SK-N-SH treated with all-trans-retinoic acid at 6 μM for 48 hours (cell line): Measurements from ENCODE around the gene NRXN3.

ENCODE experiments used
- ATAC-seq: fragments of 200-7000 bp; cut with Tn5 transposase; 3 replicates; pipeline ENCODE4 v1.9.1; 2020; ENCODE audit warnings: mild to moderate bottlenecking, moderate library complexity
- BACH2 ChIP-seq: fragments of 250-450 bp; sonication (Bioruptor Pico); IDR thresholded peaks from 2 replicates; pipeline ENCODE4 v1.9.0; 2021; ENCODE audit warnings: mild to moderate bottlenecking, borderline replicate concordance
- CREB5 ChIP-seq: fragments of 250-450 bp; sonication (Bioruptor Pico); IDR thresholded peaks from 2 replicates; pipeline ENCODE4 v1.5.1; 2020; ENCODE audit warnings: low read depth, mild to moderate bottlenecking, moderate library complexity
- CSDC2 ChIP-seq: fragments of 250-450 bp; sonication (Bioruptor Pico); IDR thresholded peaks from 2 replicates; pipeline ENCODE4 v1.5.0; 2020; ENCODE audit warnings: mild to moderate bottlenecking, moderate library complexity
- CSRNP3 ChIP-seq: fragments of 250-450 bp; sonication (Bioruptor Pico); IDR thresholded peaks from 2 replicates; pipeline ENCODE4 v1.5.1; 2021; ENCODE audit warnings: mild to moderate bottlenecking, moderate library complexity
- ESRRG ChIP-seq: fragments of 250-450 bp; sonication (Bioruptor Pico); IDR thresholded peaks from 2 replicates; pipeline ENCODE4 v1.6.1; 2021; ENCODE audit warnings: mild to moderate bottlenecking
- ISL1 ChIP-seq: fragments of 250-450 bp; sonication (Bioruptor Pico); IDR thresholded peaks from 2 replicates; pipeline ENCODE4 v2.1.2; 2022; ENCODE audit warnings: mild to moderate bottlenecking, moderate library complexity
- OSR1 ChIP-seq: fragments of 250-450 bp; sonication (Bioruptor Pico); IDR thresholded peaks from 2 replicates; pipeline ENCODE4 v1.8.0; 2022; ENCODE audit warnings: moderate library complexity, mild to moderate bottlenecking, inconsistent platforms
- PATZ1 ChIP-seq: fragments of 250-450 bp; sonication (Bioruptor Pico); IDR thresholded peaks from 2 replicates; pipeline ENCODE4 v1.8.0; 2020; ENCODE audit warnings: mild to moderate bottlenecking, moderate library complexity, borderline replicate concordance
- POU6F1 ChIP-seq: fragments of 250-450 bp; sonication (Bioruptor Pico); IDR thresholded peaks from 2 replicates; pipeline ENCODE4 v1.8.0; 2021; ENCODE audit warnings: low read depth, mild to moderate bottlenecking, moderate library complexity, borderline replicate concordance
- PPARA ChIP-seq: fragments of 250-450 bp; sonication (Bioruptor Pico); IDR thresholded peaks from 2 replicates; pipeline ENCODE4 v1.5.0; 2020; ENCODE audit warnings: mild to moderate bottlenecking, borderline replicate concordance
- RARB ChIP-seq: fragments of 250-450 bp; sonication (Bioruptor Pico); IDR thresholded peaks from 2 replicates; pipeline ENCODE4 v1.8.0; 2021; ENCODE audit warnings: mild to moderate bottlenecking, moderate library complexity
- SNAI2 ChIP-seq: fragments of 250-450 bp; sonication (Bioruptor Pico); IDR thresholded peaks from 2 replicates; pipeline ENCODE4 v1.5.0; 2020; ENCODE audit warnings: mild to moderate bottlenecking, moderate library complexity
- TCF4 ChIP-seq: fragments of 250-450 bp; sonication (Bioruptor Pico); IDR thresholded peaks from 2 replicates; pipeline ENCODE4 v1.8.0; 2021; ENCODE audit warnings: mild to moderate bottlenecking, moderate library complexity, borderline replicate concordance
- TOX ChIP-seq: fragments of 250-450 bp; sonication (Bioruptor Pico); IDR thresholded peaks from 2 replicates; pipeline ENCODE4 v1.8.0; 2021; ENCODE audit warnings: mild to moderate bottlenecking, moderate library complexity, borderline replicate concordance
- ZC3H10 ChIP-seq: fragments of 250-450 bp; sonication (Bioruptor Pico); IDR thresholded peaks from 2 replicates; pipeline ENCODE4 v1.5.1; 2021; ENCODE audit warnings: mild to moderate bottlenecking, moderate library complexity
- ZFP3 ChIP-seq: fragments of 250-450 bp; sonication (Bioruptor Pico); IDR thresholded peaks from 2 replicates; pipeline ENCODE4 v1.5.0; 2020; ENCODE audit warnings: mild to moderate bottlenecking, moderate library complexity
- ZFP30 ChIP-seq: fragments of 450-650 bp; formaldehyde crosslinking; IDR thresholded peaks from 2 replicates; pipeline ENCODE4 v1.5.0; 2022; ENCODE audit warnings: mild to moderate bottlenecking, moderate library complexity
- ZNF565 ChIP-seq: fragments of 450-650 bp; formaldehyde crosslinking; conservative IDR thresholded peaks from 2 replicates; pipeline ENCODE4 v1.5.0; 2020; ENCODE audit warnings: low read depth, mild to moderate bottlenecking, moderate library complexity
- ZNF8 ChIP-seq: fragments of 450-650 bp; formaldehyde crosslinking; IDR thresholded peaks from 2 replicates; pipeline ENCODE4 v1.5.0; 2020; ENCODE audit warnings: mild to moderate bottlenecking, moderate library complexity

NRXN3 gene

GRCh38 chr14:79530555-79530954, 1360.4 kb downstream of the NRXN3 start:
- no peak for TF ChIP-seq RARB
- TF ChIP-seq, all 23 proteins: peak for 0
- no peak for ATAC-seq

- TF ChIP-seq PATZ1 (CRISPR knock-in tag) (no peak), TOX (no peak), CSDC2 (CRISPR knock-in tag) (no peak), ZC3H10 (CRISPR knock-in tag) (no peak), SNAI2 (CRISPR knock-in tag) (no peak), ISL1 (CRISPR knock-in tag) (no peak), ZFP3 (CRISPR knock-in tag) (no peak), CREB5 (no peak)
- no peak for ATAC-seq
These were observed 1364.7 kb downstream of the NRXN3 start for GRCh38 chr14:79534703-79535353.

- TF ChIP-seq ZFP30 (CRISPR knock-in tag) (no peak), CREB5 (no peak), CSRNP3 (no peak), ESRRG (CRISPR knock-in tag) (no peak), ZNF8 (CRISPR knock-in tag) (no peak), ISL1 (CRISPR knock-in tag) (no peak), TCF4 (CRISPR knock-in tag) (no peak), PATZ1 (CRISPR knock-in tag) (no peak), OSR1 (CRISPR knock-in tag) (no peak), SNAI2 (CRISPR knock-in tag) (no peak), ZC3H10 (CRISPR knock-in tag) (no peak), CSDC2 (CRISPR knock-in tag) (no peak), ZNF565 (CRISPR knock-in tag) (no peak)
- TF ChIP-seq, all 23 proteins: peak for 0
- ATAC-seq, result no peak
These were observed 1370.2 kb downstream of the NRXN3 start for GRCh38 chr14:79540394-79540793.

GRCh38 chr14:79542121-79542520, 1371.9 kb downstream of the NRXN3 start:
- TF ChIP-seq TCF4 (CRISPR knock-in tag), result no peak
- TF ChIP-seq ZNF8 (CRISPR knock-in tag), result no peak
- no peak for TF ChIP-seq PPARA
- TF ChIP-seq, all 23 proteins: peak for 0

GRCh38 chr14:79543348-79543747, 1373.2 kb downstream of the NRXN3 start:
- no peak for TF ChIP-seq ESRRG (CRISPR knock-in tag)
- TF ChIP-seq ZFP3 (CRISPR knock-in tag), result no peak
- TF ChIP-seq POU6F1 (CRISPR knock-in tag), result no peak
- no peak for TF ChIP-seq BACH2 (CRISPR knock-in tag)
- TF ChIP-seq ZFP30 (CRISPR knock-in tag), result no peak
- no peak for TF ChIP-seq TCF4 (CRISPR knock-in tag)
- no peak for TF ChIP-seq CSRNP3
- ATAC-seq, result no peak

More at GRCh38 chr14:79542121-79542520, 1371.9 kb downstream of the NRXN3 start:
- no peak for ATAC-seq
